ENCODE measurements around the gene PDZD2.
A peak's percentile ranks its signal among the peaks of the same experiment; 100 is the strongest.
"Not testable (repeated sequence)": the region's sequence is repeated elsewhere in the genome, so short reads cannot be mapped to it uniquely, and the experiment has no call there.

The PDZD2 gene

DNA sequence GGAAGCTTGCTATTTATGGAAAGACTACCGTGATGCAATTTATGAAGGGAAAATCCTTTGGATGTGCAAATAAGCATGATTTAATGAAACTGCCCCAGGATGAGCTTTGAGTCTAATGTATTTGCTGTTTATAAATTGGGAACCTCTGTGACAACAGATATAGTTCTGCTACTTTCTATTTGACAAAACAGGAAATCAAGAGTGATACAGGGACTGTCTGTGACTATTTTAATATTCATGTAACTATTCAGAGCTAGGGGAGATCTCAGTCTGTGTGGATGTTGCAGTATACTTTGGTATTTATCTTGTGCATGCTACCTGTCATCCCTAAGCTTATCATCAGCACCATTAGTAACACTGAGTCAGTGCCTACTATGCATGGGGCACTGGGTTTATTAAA is 132.1 kb downstream of the PDZD2 start:
- H3K4me3 ChIP-seq (ENCODE audit: low read length) = no peak overlapping the region
- H3K27ac ChIP-seq (ENCODE audit: low read length) = no peak overlapping the region
- H2AFZ ChIP-seq (ENCODE audit: low read length) = no peak overlapping the region
- DNase-seq = peak; percentile 24
- no peaks in the 10 kb centered on the region for H3K27me3 ChIP-seq (replicated peaks; ENCODE audit: insufficient read depth, low read length)
- no peak for TF ChIP-seq EZH2 (optimal IDR thresholded peaks at IDR 0.05; ENCODE audit: low read depth, low read length)
- TF ChIP-seq, protein P1, sequence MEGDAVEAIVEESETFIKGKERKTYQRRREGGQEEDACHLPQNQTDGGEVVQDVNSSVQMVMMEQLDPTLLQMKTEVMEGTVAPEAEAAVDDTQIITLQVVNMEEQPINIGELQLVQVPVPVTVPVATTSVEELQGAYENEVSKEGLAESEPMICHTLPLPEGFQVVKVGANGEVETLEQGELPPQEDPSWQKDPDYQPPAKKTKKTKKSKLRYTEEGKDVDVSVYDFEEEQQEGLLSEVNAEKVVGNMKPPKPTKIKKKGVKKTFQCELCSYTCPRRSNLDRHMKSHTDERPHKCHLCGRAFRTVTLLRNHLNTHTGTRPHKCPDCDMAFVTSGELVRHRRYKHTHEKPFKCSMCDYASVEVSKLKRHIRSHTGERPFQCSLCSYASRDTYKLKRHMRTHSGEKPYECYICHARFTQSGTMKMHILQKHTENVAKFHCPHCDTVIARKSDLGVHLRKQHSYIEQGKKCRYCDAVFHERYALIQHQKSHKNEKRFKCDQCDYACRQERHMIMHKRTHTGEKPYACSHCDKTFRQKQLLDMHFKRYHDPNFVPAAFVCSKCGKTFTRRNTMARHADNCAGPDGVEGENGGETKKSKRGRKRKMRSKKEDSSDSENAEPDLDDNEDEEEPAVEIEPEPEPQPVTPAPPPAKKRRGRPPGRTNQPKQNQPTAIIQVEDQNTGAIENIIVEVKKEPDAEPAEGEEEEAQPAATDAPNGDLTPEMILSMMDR (IDR thresholded peaks at IDR 0.05; ENCODE audit: low read length) = no peak
- no peak for TF ChIP-seq EZH2phosphoT487 (IDR thresholded peaks at IDR 0.05; ENCODE audit: low read length)
- H3K9me3 ChIP-seq (replicated peaks; ENCODE audit: insufficient read depth, low read length) = no peaks in the 10 kb centered on the region
- H3K36me3 ChIP-seq (replicated peaks; ENCODE audit: insufficient read depth, low read length) = no peaks in the 10 kb centered on the region
- H3K9ac ChIP-seq (ENCODE audit: low read length) = no peak overlapping the region
- H3K4me1 ChIP-seq (ENCODE audit: low read length) = peaks cover 15% of the 10 kb centered on the region
- no peaks in the 10 kb centered on the region; the same call in 1 of the 2 replicates for H3F3A ChIP-seq (ENCODE audit: insufficient read depth, low read length)
- peak overlapping the region; percentile 34 for H3K4me2 ChIP-seq (ENCODE audit: low read depth, low read length)
- H4K20me1 ChIP-seq (ENCODE audit: insufficient read depth, low read length) = no peaks in the 10 kb centered on the region
- H3K9me2 ChIP-seq (replicated peaks; ENCODE audit: insufficient read depth, low read length) = no peaks in the 10 kb centered on the region
- no peaks in the 10 kb centered on the region for H3K79me2 ChIP-seq (ENCODE audit: low read length)

DNA sequence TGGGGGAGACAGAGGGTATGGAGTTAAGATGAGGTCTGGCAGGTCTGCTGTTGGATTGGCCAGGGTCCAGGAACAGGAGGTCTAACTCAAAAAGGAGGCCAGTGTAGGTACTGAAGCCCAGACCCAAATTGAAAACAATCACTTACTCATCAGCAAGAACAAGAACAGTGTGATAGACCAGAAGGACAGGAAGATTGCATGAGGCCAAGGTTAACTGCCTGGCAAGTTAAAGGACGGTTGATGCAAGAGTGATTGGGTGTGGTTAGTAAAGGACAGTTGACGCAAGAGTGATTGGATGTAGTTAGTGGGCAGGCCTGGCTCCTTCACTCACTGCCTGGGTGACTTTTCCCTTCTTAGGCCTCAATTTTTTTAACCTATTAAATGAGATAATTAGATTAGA is 132.6 kb downstream of the PDZD2 start:
- Histone ChIP-seq H3F3A (ENCODE audit: insufficient read depth, low read length) (no peaks in the 10 kb centered on the region; the same call in 1 of the 2 replicates), H3K27me3 (replicated peaks; ENCODE audit: insufficient read depth, low read length) (no peaks in the 10 kb centered on the region), H3K79me2 (ENCODE audit: low read length) (no peaks in the 10 kb centered on the region), H2AFZ (ENCODE audit: low read length) (no peak overlapping the region), H3K36me3 (replicated peaks; ENCODE audit: insufficient read depth, low read length) (no peaks in the 10 kb centered on the region), H3K4me2 (ENCODE audit: low read depth, low read length) (peak overlapping the region; percentile 34), H3K9me2 (replicated peaks; ENCODE audit: insufficient read depth, low read length) (no peaks in the 10 kb centered on the region), H3K4me1 (ENCODE audit: low read length) (peaks cover 15% of the 10 kb centered on the region), H4K20me1 (ENCODE audit: insufficient read depth, low read length) (no peaks in the 10 kb centered on the region), H3K9me3 (replicated peaks; ENCODE audit: insufficient read depth, low read length) (no peaks in the 10 kb centered on the region), H3K27ac (ENCODE audit: low read length) (no peak overlapping the region), H3K9ac (ENCODE audit: low read length) (no peak overlapping the region), H3K4me3 (ENCODE audit: low read length) (no peak overlapping the region)
- DNase-seq = no peak
- no peak for TF ChIP-seq EZH2 (optimal IDR thresholded peaks at IDR 0.05; ENCODE audit: low read depth, low read length)
- no peak for TF ChIP-seq EZH2phosphoT487 (IDR thresholded peaks at IDR 0.05; ENCODE audit: low read length)
- TF ChIP-seq, protein P1 (IDR thresholded peaks at IDR 0.05; ENCODE audit: low read length) = no peak

DNA sequence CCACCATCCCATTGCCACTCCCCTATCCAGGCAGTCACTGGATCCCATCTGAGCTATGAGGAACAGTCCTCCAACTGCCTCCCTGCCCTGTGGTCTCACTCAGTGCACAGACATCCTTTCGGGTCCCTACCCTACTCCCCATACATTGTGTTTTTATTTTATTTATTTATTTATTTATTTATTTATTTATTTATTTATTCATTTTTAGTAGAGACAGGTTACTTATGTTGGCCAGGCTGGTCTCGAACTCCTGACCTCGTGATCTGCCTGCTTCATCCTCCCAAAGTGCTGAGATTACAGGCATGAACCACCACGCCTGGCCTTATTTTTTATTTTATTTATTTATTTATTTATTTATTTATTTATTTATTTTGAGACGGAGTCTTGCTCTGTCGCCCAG is 137.4 kb downstream of the PDZD2 start:
- DNase-seq; H3K4me1 ChIP-seq (ENCODE audit: low read length); H3K36me3 ChIP-seq (replicated peaks; ENCODE audit: insufficient read depth, low read length); H3K4me3 ChIP-seq (ENCODE audit: low read length); H3K9ac ChIP-seq (ENCODE audit: low read length); H3K79me2 ChIP-seq (ENCODE audit: low read length); H3K4me2 ChIP-seq (ENCODE audit: low read depth, low read length); H3K9me3 ChIP-seq (replicated peaks; ENCODE audit: insufficient read depth, low read length); H3K27me3 ChIP-seq (replicated peaks; ENCODE audit: insufficient read depth, low read length); H4K20me1 ChIP-seq (ENCODE audit: insufficient read depth, low read length); H3K9me2 ChIP-seq (replicated peaks; ENCODE audit: insufficient read depth, low read length); H2AFZ ChIP-seq (ENCODE audit: low read length); H3F3A ChIP-seq (ENCODE audit: insufficient read depth, low read length); H3K27ac ChIP-seq (ENCODE audit: low read length): not testable (repeated sequence)

DNA sequence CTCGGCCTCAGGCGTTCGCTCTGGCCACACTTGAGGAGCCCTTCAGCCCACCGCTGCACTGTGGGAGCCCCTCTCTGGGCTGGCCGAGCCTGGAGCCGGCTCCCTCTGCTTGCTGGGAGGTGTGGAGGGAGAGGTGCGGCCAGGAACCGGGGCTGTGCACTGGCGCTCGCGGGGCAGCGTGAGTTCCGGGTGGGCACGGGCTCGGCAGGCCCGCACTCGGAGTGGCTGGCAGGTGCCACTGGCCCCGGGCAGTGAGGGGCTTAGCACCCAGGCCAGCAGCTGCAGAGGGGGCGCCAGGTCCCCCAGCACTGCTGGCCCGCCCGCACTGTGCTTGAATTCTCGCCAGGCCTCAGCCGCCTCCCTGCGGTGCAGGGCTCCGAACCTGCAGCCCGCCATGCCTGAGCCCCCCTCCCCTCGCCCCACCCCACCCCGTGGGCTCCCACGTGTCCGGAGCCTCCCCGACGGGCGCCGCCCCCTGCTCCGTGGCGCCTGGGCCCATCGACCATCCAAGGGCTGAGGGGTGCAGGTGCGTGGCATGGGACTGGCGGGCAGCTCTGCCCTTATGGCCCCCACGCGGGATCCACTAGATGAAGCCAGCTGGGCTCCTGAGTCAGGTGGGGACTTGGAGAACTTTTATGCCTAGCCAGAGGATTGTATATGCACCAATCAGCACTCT is 138.2 kb downstream of the PDZD2 start:
- no peak for DNase-seq
- H3K9ac ChIP-seq (ENCODE audit: low read length) = no peak overlapping the region
- no peak overlapping the region for H3K4me2 ChIP-seq (ENCODE audit: low read depth, low read length)
- no peak overlapping the region for H2AFZ ChIP-seq (ENCODE audit: low read length)
- TF ChIP-seq EZH2 (optimal IDR thresholded peaks at IDR 0.05; ENCODE audit: low read depth, low read length) (no peak), EZH2phosphoT487 (IDR thresholded peaks at IDR 0.05; ENCODE audit: low read length) (no peak)
- TF ChIP-seq, protein P1 (IDR thresholded peaks at IDR 0.05; ENCODE audit: low read length) = no peak
- no peaks in the 10 kb centered on the region for H3F3A ChIP-seq (ENCODE audit: insufficient read depth, low read length)
- no peaks in the 10 kb centered on the region for H3K9me2 ChIP-seq (replicated peaks; ENCODE audit: insufficient read depth, low read length)
- no peaks in the 10 kb centered on the region for H3K36me3 ChIP-seq (replicated peaks; ENCODE audit: insufficient read depth, low read length)
- no peak overlapping the region for H3K4me3 ChIP-seq (ENCODE audit: low read length)
- no peaks in the 10 kb centered on the region for H3K79me2 ChIP-seq (ENCODE audit: low read length)
- H3K27ac ChIP-seq (ENCODE audit: low read length) = no peak overlapping the region
- no peaks in the 10 kb centered on the region for H3K9me3 ChIP-seq (replicated peaks; ENCODE audit: insufficient read depth, low read length)
- H3K4me1 ChIP-seq (ENCODE audit: low read length) = no peaks in the 10 kb centered on the region
- no peaks in the 10 kb centered on the region for H4K20me1 ChIP-seq (ENCODE audit: insufficient read depth, low read length)
- H3K27me3 ChIP-seq (replicated peaks; ENCODE audit: insufficient read depth, low read length) = no peaks in the 10 kb centered on the region

All from MM.1S (cell line).